H9 (cell line): ENCODE data around the gene DCHS2. TPM values are rescaled to one million over a fixed set of nuclear protein-coding genes. Genes with fewer than 3 reads are reported as not detected.

Experiments used
- DNase-seq: peaks from one replicate; pipeline ENCODE4 v3.0.0-alpha.2; 2017
- H2AFZ ChIP-seq: one replicate; pipeline ENCODE4 v1.6.1; 2013; ENCODE audit warnings: mild to moderate bottlenecking, low read length, control low read depth, moderate library complexity
- H2AK5ac ChIP-seq: 2 replicates; pipeline ENCODE4 v1.6.1; 2013; ENCODE audit warnings: low read length, control low read depth, mixed read lengths; ENCODE audit not compliant: insufficient read length
- H2BK120ac ChIP-seq: one replicate; pipeline ENCODE4 v1.6.1; 2013; ENCODE audit warnings: low read depth, mild to moderate bottlenecking, low read length, control low read depth, inconsistent platforms; ENCODE audit not compliant: poor library complexity, severe bottlenecking
- H2BK12ac ChIP-seq: 2 replicates; pipeline ENCODE4 v1.6.1; 2013; ENCODE audit warnings: low read length, control low read depth, mixed read lengths, low read depth; ENCODE audit not compliant: insufficient read length
- H2BK15ac ChIP-seq: 2 replicates; pipeline ENCODE4 v1.6.1; 2013; ENCODE audit warnings: low read depth, low read length, control low read depth
- H2BK20ac ChIP-seq: one replicate; pipeline ENCODE4 v1.6.1; 2013; ENCODE audit warnings: low read depth, mild to moderate bottlenecking, low read length, control low read depth, inconsistent platforms; ENCODE audit not compliant: poor library complexity, severe bottlenecking
- H2BK5ac ChIP-seq: 2 replicates; pipeline ENCODE4 v1.6.1; 2013; ENCODE audit warnings: low read length, control low read depth, mixed read lengths; ENCODE audit not compliant: insufficient read length
- H3K14ac ChIP-seq: 2 replicates; pipeline ENCODE4 v1.6.1; 2013; ENCODE audit warnings: low read length, control low read depth; ENCODE audit not compliant: insufficient read depth
- H3K18ac ChIP-seq: 2 replicates; pipeline ENCODE4 v1.6.1; 2013; ENCODE audit warnings: low read depth, mild to moderate bottlenecking, mixed read lengths, low read length, control low read depth; ENCODE audit not compliant: insufficient read length
- H3K23ac ChIP-seq: 2 replicates; pipeline ENCODE4 v1.6.1; 2013; ENCODE audit warnings: low read length, control low read depth, mixed read lengths, low read depth; ENCODE audit not compliant: insufficient read length
- H3K23me2 ChIP-seq: 2 replicates; pipeline ENCODE4 v1.6.1; 2013; ENCODE audit warnings: low read depth, mild to moderate bottlenecking, mixed read lengths, low read length, control low read depth; ENCODE audit not compliant: insufficient read length, poor library complexity, severe bottlenecking
- H3K27ac ChIP-seq: 2 replicates; pipeline ENCODE4 v1.5.1; 2013; ENCODE audit warnings: low read length, control low read depth, mixed read lengths, low read depth; ENCODE audit not compliant: insufficient read length
- H3K27me3 ChIP-seq: 2 replicates; pipeline ENCODE4 v1.6.1; 2013; ENCODE audit warnings: low read length, control low read depth, inconsistent platforms; ENCODE audit not compliant: insufficient read depth
- H3K4ac ChIP-seq: 2 replicates; pipeline ENCODE4 v1.6.1; 2013; ENCODE audit warnings: low read depth, mild to moderate bottlenecking, control low read depth, inconsistent platforms, low read length, moderate library complexity
- H3K4me1 ChIP-seq: 2 replicates; pipeline ENCODE4 v1.6.1; 2013; ENCODE audit warnings: low read length, control low read depth, inconsistent platforms; ENCODE audit not compliant: insufficient read depth
- H3K4me2 ChIP-seq: 2 replicates; pipeline ENCODE4 v1.6.1; 2013; ENCODE audit warnings: low read length, control low read depth, mixed read lengths; ENCODE audit not compliant: insufficient read length, insufficient read depth
- H3K56ac ChIP-seq: 2 replicates; pipeline ENCODE4 v1.6.1; 2013; ENCODE audit warnings: low read depth, mild to moderate bottlenecking, mixed read lengths, low read length, control low read depth; ENCODE audit not compliant: insufficient read length
- H3K79me1 ChIP-seq: 2 replicates; pipeline ENCODE4 v1.6.1; 2013; ENCODE audit warnings: low read depth, mild to moderate bottlenecking, moderate library complexity, low read length, control low read depth, inconsistent platforms; ENCODE audit not compliant: insufficient read depth, poor library complexity, severe bottlenecking
- H3K79me2 ChIP-seq: 2 replicates; pipeline ENCODE4 v1.6.1; 2013; ENCODE audit warnings: low read length, control low read depth, inconsistent platforms; ENCODE audit not compliant: insufficient read depth
- H3K9ac ChIP-seq: 2 replicates; pipeline ENCODE4 v1.6.1; 2013; ENCODE audit warnings: low read length, control low read depth, mixed read lengths; ENCODE audit not compliant: insufficient read length; ENCODE audit errors: extremely low read depth
- H3K9me3 ChIP-seq: one replicate; pipeline ENCODE4 v1.6.1; 2013; ENCODE audit warnings: low read depth, low read length, inconsistent platforms; ENCODE audit not compliant: control insufficient read depth
- H3T11ph ChIP-seq: one replicate; pipeline ENCODE4 v1.6.1; 2013; ENCODE audit warnings: mild to moderate bottlenecking, low read length, control low read depth, inconsistent platforms
- H4K20me1 ChIP-seq: one replicate; pipeline ENCODE4 v1.6.1; 2013; ENCODE audit not compliant: control insufficient read depth, insufficient read length, insufficient read depth
- H4K5ac ChIP-seq: 2 replicates; pipeline ENCODE4 v1.6.1; 2013; ENCODE audit warnings: low read depth, mild to moderate bottlenecking, mixed read lengths, low read length, control low read depth; ENCODE audit not compliant: insufficient read length
- H4K8ac ChIP-seq: replicated peaks from 2 replicates; pipeline ENCODE4 v1.6.1; 2013; ENCODE audit warnings: low read length, control low read depth, mixed read lengths, low read depth; ENCODE audit not compliant: insufficient read length
- H4K91ac ChIP-seq: 2 replicates; pipeline ENCODE4 v1.6.1; 2013; ENCODE audit warnings: low read depth, mild to moderate bottlenecking, moderate library complexity, mixed read lengths, low read length, control low read depth; ENCODE audit not compliant: insufficient read length
- H3K27ac Mint-ChIP-seq, 3 experiments: 2 replicates in 2 of 3; 3 replicates in 1 of 3; pipeline ENCODE4 v1.8.0; 2020 to 2021; ENCODE audit warnings: mixed read lengths in 3 of 3, mild to moderate bottlenecking in 1 of 3, moderate library complexity in 1 of 3
- H3K27me3 Mint-ChIP-seq: 2 replicates; pipeline ENCODE4 v1.8.0; 2021; ENCODE audit warnings: low read depth, mild to moderate bottlenecking, moderate library complexity, mixed read lengths
- H3K36me3 Mint-ChIP-seq, 3 experiments: 2 replicates in 2 of 3; 3 replicates in 1 of 3; pipeline ENCODE4 v1.8.0; 2020 to 2021; ENCODE audit warnings: low read depth in 3 of 3, mixed read lengths in 3 of 3; ENCODE audit not compliant: insufficient read depth in 1 of 3
- H3K4me1 Mint-ChIP-seq, 2 experiments: 2 replicates each; pipeline ENCODE4 v1.8.0; 2020; ENCODE audit warnings: mixed read lengths in 2 of 2
- H3K4me3 Mint-ChIP-seq, 2 experiments: 2 replicates in 1 of 2; 3 replicates in 1 of 2; pipeline ENCODE4 v1.8.0; 2020 to 2021; ENCODE audit warnings: mild to moderate bottlenecking in 2 of 2, mixed read lengths in 2 of 2, moderate library complexity in 1 of 2
- H3K9me3 Mint-ChIP-seq, 2 experiments: 2 replicates in 1 of 2; 3 replicates in 1 of 2; pipeline ENCODE4 v1.8.0; 2020; ENCODE audit warnings: mild to moderate bottlenecking in 2 of 2, mixed read lengths in 2 of 2, moderate library complexity in 1 of 2
- WGBS: extraction: QIAGEN DNeasy Blood & Tissue Kit; methylation state at CpG from one replicate; pipeline ENCODE4 v1.1.7; 2013; ENCODE audit warnings: missing lambda C conversion rate, low lambda C conversion rate, mixed read lengths; ENCODE audit not compliant: insufficient read length; ENCODE audit errors: extremely low coverage; 5-methylcytosine and 5-hydroxymethylcytosine counted together
- total RNA-seq: library from RNA; stranded (reverse); gene quantifications from 2 replicates; pipeline ENCODE4 v1.2.1, GENCODE V29; 2021
- TF ChIP-seq, protein P1 (sequence below): fragments of 200-600 bp; sonication (generic); conservative IDR thresholded peaks from 3 replicates; pipeline ENCODE4 v1.8.0; 2021; ENCODE audit warnings: antibody characterized with exemption, mild to moderate bottlenecking

DCHS2 gene
- total RNA-seq, 1 experiment from 2014 or later: 0.57 TPM

DNA sequence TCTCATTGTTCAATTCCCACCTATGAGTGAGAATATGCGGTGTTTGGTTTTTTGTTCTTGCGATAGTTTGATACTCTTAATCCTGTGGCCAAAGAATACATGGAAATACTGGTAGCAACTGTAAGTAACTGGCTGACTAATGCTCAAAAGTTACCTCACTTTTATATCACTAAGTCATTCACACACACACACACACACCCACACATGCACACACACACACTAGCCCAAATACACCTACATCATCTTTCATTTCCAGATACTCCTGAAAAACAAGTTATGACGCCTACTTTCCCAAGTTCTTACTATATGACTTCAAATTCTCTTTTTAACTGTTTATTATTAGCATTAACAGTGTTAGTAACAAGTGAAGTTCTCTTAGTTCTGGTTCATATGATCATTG lies 101.3 kb downstream of the DCHS2 start:
- H2BK12ac ChIP-seq: no peak overlapping the region
- H3K27ac ChIP-seq: no peak overlapping the region
- H4K5ac ChIP-seq: no peak overlapping the region
- H3K9me3 ChIP-seq: no peaks in the 10 kb centered on the region
- no peak for DNase-seq
- no peak overlapping the region for H2AK5ac ChIP-seq
- H3K79me1 ChIP-seq: no peaks in the 10 kb centered on the region
- TF ChIP-seq, protein P1, sequence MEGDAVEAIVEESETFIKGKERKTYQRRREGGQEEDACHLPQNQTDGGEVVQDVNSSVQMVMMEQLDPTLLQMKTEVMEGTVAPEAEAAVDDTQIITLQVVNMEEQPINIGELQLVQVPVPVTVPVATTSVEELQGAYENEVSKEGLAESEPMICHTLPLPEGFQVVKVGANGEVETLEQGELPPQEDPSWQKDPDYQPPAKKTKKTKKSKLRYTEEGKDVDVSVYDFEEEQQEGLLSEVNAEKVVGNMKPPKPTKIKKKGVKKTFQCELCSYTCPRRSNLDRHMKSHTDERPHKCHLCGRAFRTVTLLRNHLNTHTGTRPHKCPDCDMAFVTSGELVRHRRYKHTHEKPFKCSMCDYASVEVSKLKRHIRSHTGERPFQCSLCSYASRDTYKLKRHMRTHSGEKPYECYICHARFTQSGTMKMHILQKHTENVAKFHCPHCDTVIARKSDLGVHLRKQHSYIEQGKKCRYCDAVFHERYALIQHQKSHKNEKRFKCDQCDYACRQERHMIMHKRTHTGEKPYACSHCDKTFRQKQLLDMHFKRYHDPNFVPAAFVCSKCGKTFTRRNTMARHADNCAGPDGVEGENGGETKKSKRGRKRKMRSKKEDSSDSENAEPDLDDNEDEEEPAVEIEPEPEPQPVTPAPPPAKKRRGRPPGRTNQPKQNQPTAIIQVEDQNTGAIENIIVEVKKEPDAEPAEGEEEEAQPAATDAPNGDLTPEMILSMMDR: no peak
- no peak overlapping the region for H3T11ph ChIP-seq
- H3K4me1 ChIP-seq: no peaks in the 10 kb centered on the region
- H2AFZ ChIP-seq: no peak overlapping the region
- H2BK15ac ChIP-seq: no peak overlapping the region
- no peak overlapping the region for H3K9ac ChIP-seq
- H3K4me1 Mint-ChIP-seq: no peaks in the 10 kb centered on the region
- no peak overlapping the region for H3K4me3 Mint-ChIP-seq
- no peak overlapping the region for H3K23ac ChIP-seq
- H3K27me3 ChIP-seq: no peaks in the 10 kb centered on the region
- H4K91ac ChIP-seq: no peak overlapping the region
- no peaks in the 10 kb centered on the region for H3K23me2 ChIP-seq
- H2BK5ac ChIP-seq: no peak overlapping the region
- no peak overlapping the region for H2BK120ac ChIP-seq
- no peaks in the 10 kb centered on the region for H3K79me2 ChIP-seq
- H2BK20ac ChIP-seq: no peak overlapping the region
- H3K27me3 Mint-ChIP-seq: no peaks in the 10 kb centered on the region; the same call in 1 of the 2 replicates
- no CpG with 5 or more reads among the region's 3 CpGs for WGBS
- H3K4me2 ChIP-seq: no peak overlapping the region
- no peak overlapping the region for H3K18ac ChIP-seq
- no peaks in the 10 kb centered on the region for H3K9me3 Mint-ChIP-seq
- no peaks in the 10 kb centered on the region for H4K20me1 ChIP-seq
- no peak overlapping the region for H3K14ac ChIP-seq
- no peaks in the 10 kb centered on the region for H3K36me3 Mint-ChIP-seq
- no peak overlapping the region for H3K4ac ChIP-seq
- no peak overlapping the region for H3K27ac Mint-ChIP-seq
- no peak overlapping the region for H3K56ac ChIP-seq
- H4K8ac ChIP-seq: no peak overlapping the region
